Measurements from ENCODE around the gene ASIC2. TPM values are rescaled to one million over a fixed set of nuclear protein-coding genes. Genes with fewer than 3 reads are reported as not detected.

The ASIC2 gene
- total RNA-seq, 1 experiment from 2014 or later: not detected

- ChIA-PET RAD21 (ENCODE audit: low non-redundant PET in 1 of 2, low total read pairs in 2 of 2, uncharacterized antibody in 2 of 2, unreplicated experiment in 2 of 2) (no interaction called here), CTCF (no interaction called here), POLR2A (no interaction called here)
- no peaks in the 10 kb centered on the region for H3K4me1 ChIP-seq (ENCODE audit: control insufficient read depth in 1 of 2, insufficient read depth in 2 of 2, low read length in 2 of 2)
- H3K9me2 ChIP-seq (ENCODE audit: insufficient read depth): no peaks in the 10 kb centered on the region
- no peak overlapping the region for H2AFZ ChIP-seq (ENCODE audit: low read depth, low read length, poor library complexity, severe bottlenecking)
- no peaks in the 10 kb centered on the region for H3K36me3 ChIP-seq (ENCODE audit: control insufficient read depth in 1 of 2, insufficient read depth in 2 of 2, low read length in 2 of 2)
- H3K27me3 ChIP-seq (ENCODE audit: insufficient read depth, low read length): peaks cover 21% of the 10 kb centered on the region; the same call in 1 of the 2 replicates
- BruUV-seq (replicated peaks): no TSS peak
- no peak for ATAC-seq
- H4K20me1 ChIP-seq (ENCODE audit: insufficient read depth): no peaks in the 10 kb centered on the region
- H3K4me2 ChIP-seq (ENCODE audit: low read length): no peak overlapping the region
- H3K27ac ChIP-seq (ENCODE audit: low read depth, low read length): no peak overlapping the region
- no peak for TF ChIP-seq SIN3A (IDR thresholded peaks at IDR 0.05; ENCODE audit: low read depth)
- no peak for TF ChIP-seq POLR2AphosphoS5 (IDR thresholded peaks at IDR 0.05; ENCODE audit: low read depth, low read length)
- no peak for TF ChIP-seq ATF3 (IDR thresholded peaks at IDR 0.05)
- no peak for TF ChIP-seq CTCF (IDR thresholded peaks at IDR 0.05 in 2 of 3, conservative IDR thresholded peaks at IDR 0.05 in 1 of 3; ENCODE audit: borderline replicate concordance in 1 of 3, insufficient read depth in 1 of 3, low read depth in 2 of 3, low read length in 2 of 3)
- no peak for TF ChIP-seq JUND (IDR thresholded peaks at IDR 0.05)
- no peak for TF ChIP-seq YY1 (IDR thresholded peaks at IDR 0.05; ENCODE audit: extremely low read depth, insufficient replicate concordance, low read depth, low read length)
- TF ChIP-seq SRF (IDR thresholded peaks at IDR 0.05; ENCODE audit: low read depth): no peak
- TF ChIP-seq ZNF274 (IDR thresholded peaks at IDR 0.05; ENCODE audit: low read depth, low read length): no peak
- TF ChIP-seq EGR1 (IDR thresholded peaks at IDR 0.05; ENCODE audit: low read depth): no peak
- TF ChIP-seq RAD21 (IDR thresholded peaks at IDR 0.05; ENCODE audit: low read depth): no peak
- no peak for TF ChIP-seq FOSL1 (IDR thresholded peaks at IDR 0.05; ENCODE audit: low read depth)
- no peak for TF ChIP-seq ZBTB33 (IDR thresholded peaks at IDR 0.05; ENCODE audit: extremely low read depth, insufficient replicate concordance, low read length)
- no peak for TF ChIP-seq CBX3 (IDR thresholded peaks at IDR 0.05; ENCODE audit: low read depth)
- TF ChIP-seq, protein P1, sequence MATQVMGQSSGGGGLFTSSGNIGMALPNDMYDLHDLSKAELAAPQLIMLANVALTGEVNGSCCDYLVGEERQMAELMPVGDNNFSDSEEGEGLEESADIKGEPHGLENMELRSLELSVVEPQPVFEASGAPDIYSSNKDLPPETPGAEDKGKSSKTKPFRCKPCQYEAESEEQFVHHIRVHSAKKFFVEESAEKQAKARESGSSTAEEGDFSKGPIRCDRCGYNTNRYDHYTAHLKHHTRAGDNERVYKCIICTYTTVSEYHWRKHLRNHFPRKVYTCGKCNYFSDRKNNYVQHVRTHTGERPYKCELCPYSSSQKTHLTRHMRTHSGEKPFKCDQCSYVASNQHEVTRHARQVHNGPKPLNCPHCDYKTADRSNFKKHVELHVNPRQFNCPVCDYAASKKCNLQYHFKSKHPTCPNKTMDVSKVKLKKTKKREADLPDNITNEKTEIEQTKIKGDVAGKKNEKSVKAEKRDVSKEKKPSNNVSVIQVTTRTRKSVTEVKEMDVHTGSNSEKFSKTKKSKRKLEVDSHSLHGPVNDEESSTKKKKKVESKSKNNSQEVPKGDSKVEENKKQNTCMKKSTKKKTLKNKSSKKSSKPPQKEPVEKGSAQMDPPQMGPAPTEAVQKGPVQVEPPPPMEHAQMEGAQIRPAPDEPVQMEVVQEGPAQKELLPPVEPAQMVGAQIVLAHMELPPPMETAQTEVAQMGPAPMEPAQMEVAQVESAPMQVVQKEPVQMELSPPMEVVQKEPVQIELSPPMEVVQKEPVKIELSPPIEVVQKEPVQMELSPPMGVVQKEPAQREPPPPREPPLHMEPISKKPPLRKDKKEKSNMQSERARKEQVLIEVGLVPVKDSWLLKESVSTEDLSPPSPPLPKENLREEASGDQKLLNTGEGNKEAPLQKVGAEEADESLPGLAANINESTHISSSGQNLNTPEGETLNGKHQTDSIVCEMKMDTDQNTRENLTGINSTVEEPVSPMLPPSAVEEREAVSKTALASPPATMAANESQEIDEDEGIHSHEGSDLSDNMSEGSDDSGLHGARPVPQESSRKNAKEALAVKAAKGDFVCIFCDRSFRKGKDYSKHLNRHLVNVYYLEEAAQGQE (IDR thresholded peaks at IDR 0.05; ENCODE audit: low read depth): no peak
- TF ChIP-seq POLR2A (IDR thresholded peaks at IDR 0.05; ENCODE audit: borderline replicate concordance, extremely low read depth, insufficient read depth, insufficient read length): no peak
- no peak for TF ChIP-seq EZH2 (IDR thresholded peaks at IDR 0.05)
- no peak for TF ChIP-seq EZH2phosphoT487 (IDR thresholded peaks at IDR 0.05; ENCODE audit: borderline replicate concordance)
- no peak for TF ChIP-seq CEBPB (IDR thresholded peaks at IDR 0.05; ENCODE audit: low read depth)
- intact Hi-C loops (cut with micrococcal nuclease): loop anchor here (10.0 kb wide), 1 partner anchor 714 kb away; no protein-coding TSS in a partner anchor
- DNase-seq (ENCODE audit: low read depth, low spot score): no peak
- H3K9ac ChIP-seq (ENCODE audit: low read length): no peak overlapping the region
- H3K4me3 ChIP-seq (replicated peaks in 1 of 2; ENCODE audit: low read depth in 1 of 2, low read length in 2 of 2): no peak overlapping the region
- no peaks in the 10 kb centered on the region for H3K79me2 ChIP-seq (ENCODE audit: insufficient read depth, low read length)
- H3K9me3 ChIP-seq (ENCODE audit: control insufficient read depth in 1 of 2, insufficient read depth in 1 of 2, low read depth in 1 of 2, low read length in 2 of 2): no peaks in the 10 kb centered on the region
Measured at GRCh38 chr17:33040461-33040860, 252.6 kb downstream of the ASIC2 start.
